H1 (cell line): ENCODE measurements around the gene JPH2. TPM values are rescaled to one million over a fixed set of nuclear protein-coding genes. Genes with fewer than 3 reads are reported as not detected.

Experiments used
- ASH2L ChIP-seq: fragments of 200-600, 300-600 bp; sonication (generic); IDR thresholded peaks from one replicate; pipeline ENCODE4 v1.7.1; 2017; ENCODE audit warnings: low read length
- GTF2F1 ChIP-seq: IDR thresholded peaks from 2 replicates; pipeline ENCODE4 v1.6.1; 2012; ENCODE audit warnings: low read depth, low read length, improper control_type of control experiment, borderline replicate concordance
- MAFK ChIP-seq: IDR thresholded peaks from 2 replicates; pipeline ENCODE4 v1.6.1; 2012; ENCODE audit warnings: low read depth, mild to moderate bottlenecking, improper control_type of control experiment, low read length
- RFX5 ChIP-seq: IDR thresholded peaks from 2 replicates; pipeline ENCODE4 v1.6.1; 2011; ENCODE audit warnings: low read depth, low read length, improper control_type of control experiment, borderline replicate concordance
- TBP ChIP-seq: IDR thresholded peaks from 2 replicates; pipeline ENCODE4 v1.6.1; 2011; ENCODE audit warnings: low read depth, low read length, improper control_type of control experiment
- TEAD4 ChIP-seq: IDR thresholded peaks from 2 replicates; pipeline ENCODE4 v1.6.1; 2012; ENCODE audit warnings: low read depth, low read length, inconsistent platforms, mixed read lengths
- YY1 ChIP-seq: IDR thresholded peaks from 2 replicates; pipeline ENCODE4 v1.6.1; 2011; ENCODE audit warnings: low read depth, mild to moderate bottlenecking, low read length
- polyA plus RNA-seq, 7 experiments: library from polyadenylated mRNA; depleted of rRNA in 3 of 7; stranded (reverse) in 5 of 7; unstranded in 2 of 7; fragments of >200 nt in 5 of 7; fragments of 200-250 nt in 2 of 7; gene quantifications; 1 replicate in 5 of 7; 2 replicates in 1 of 7; 4 replicates in 1 of 7; pipeline versions ENCODE4 v1.2.1 to v1.2.3, GENCODE V29; 2011 to 2013; ENCODE audit warnings: missing spikeins in 2 of 7, mixed read lengths in 2 of 7
- total RNA-seq: library from RNA; stranded (reverse); fragmentation: NEBNext Ultra II Directional; extraction: Animal tissue kit (Norgen Biotek cat#: 25700); gene quantifications from 2 replicates; pipeline ENCODE4 v1.2.1, GENCODE V29; 2021
- TF ChIP-seq, protein P1 (sequence below): fragments of 300-600 bp; sonication (generic); IDR thresholded peaks from 2 replicates; pipeline ENCODE4 v1.7.1; 2012; ENCODE audit warnings: low read length, moderate library complexity, mild to moderate bottlenecking, inconsistent platforms; ENCODE audit not compliant: insufficient replicate concordance
- TF ChIP-seq, protein P2 (sequence below): IDR thresholded peaks from 2 replicates; pipeline ENCODE4 v1.6.1; 2011; ENCODE audit warnings: low read length, improper control_type of control experiment
- TF ChIP-seq, protein P3 (sequence below): IDR thresholded peaks from 2 replicates; pipeline ENCODE4 v1.6.1; 2012; ENCODE audit warnings: low read length, inconsistent platforms

Gene JPH2
- total and polyA plus RNA-seq, 2 of the 8 experiments (the other 6 are each of a cell fraction or from before 2014, with no cell fraction given) = 0.59 to 1.3 TPM

DNA sequence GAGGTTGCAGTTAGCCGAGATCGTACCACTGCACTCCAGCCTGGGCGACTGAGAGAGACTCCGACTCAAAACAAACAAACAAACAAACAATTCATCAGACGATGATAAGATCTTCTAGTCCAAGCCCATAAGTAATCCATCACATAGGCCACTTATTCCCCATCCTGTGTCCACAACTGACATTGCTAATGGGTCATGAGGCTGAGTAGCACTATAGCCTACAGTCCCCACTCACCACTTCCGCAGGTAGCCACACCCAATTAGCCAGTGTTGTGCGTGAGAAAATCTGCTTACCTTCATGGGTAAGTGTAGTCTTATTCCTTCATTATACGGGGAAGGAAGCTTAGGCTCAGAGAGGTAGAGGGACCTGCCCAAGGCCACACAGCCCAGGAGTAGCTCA lies 13.1 kb downstream of the JPH2 start (continued):
- TF ChIP-seq, protein P1, sequence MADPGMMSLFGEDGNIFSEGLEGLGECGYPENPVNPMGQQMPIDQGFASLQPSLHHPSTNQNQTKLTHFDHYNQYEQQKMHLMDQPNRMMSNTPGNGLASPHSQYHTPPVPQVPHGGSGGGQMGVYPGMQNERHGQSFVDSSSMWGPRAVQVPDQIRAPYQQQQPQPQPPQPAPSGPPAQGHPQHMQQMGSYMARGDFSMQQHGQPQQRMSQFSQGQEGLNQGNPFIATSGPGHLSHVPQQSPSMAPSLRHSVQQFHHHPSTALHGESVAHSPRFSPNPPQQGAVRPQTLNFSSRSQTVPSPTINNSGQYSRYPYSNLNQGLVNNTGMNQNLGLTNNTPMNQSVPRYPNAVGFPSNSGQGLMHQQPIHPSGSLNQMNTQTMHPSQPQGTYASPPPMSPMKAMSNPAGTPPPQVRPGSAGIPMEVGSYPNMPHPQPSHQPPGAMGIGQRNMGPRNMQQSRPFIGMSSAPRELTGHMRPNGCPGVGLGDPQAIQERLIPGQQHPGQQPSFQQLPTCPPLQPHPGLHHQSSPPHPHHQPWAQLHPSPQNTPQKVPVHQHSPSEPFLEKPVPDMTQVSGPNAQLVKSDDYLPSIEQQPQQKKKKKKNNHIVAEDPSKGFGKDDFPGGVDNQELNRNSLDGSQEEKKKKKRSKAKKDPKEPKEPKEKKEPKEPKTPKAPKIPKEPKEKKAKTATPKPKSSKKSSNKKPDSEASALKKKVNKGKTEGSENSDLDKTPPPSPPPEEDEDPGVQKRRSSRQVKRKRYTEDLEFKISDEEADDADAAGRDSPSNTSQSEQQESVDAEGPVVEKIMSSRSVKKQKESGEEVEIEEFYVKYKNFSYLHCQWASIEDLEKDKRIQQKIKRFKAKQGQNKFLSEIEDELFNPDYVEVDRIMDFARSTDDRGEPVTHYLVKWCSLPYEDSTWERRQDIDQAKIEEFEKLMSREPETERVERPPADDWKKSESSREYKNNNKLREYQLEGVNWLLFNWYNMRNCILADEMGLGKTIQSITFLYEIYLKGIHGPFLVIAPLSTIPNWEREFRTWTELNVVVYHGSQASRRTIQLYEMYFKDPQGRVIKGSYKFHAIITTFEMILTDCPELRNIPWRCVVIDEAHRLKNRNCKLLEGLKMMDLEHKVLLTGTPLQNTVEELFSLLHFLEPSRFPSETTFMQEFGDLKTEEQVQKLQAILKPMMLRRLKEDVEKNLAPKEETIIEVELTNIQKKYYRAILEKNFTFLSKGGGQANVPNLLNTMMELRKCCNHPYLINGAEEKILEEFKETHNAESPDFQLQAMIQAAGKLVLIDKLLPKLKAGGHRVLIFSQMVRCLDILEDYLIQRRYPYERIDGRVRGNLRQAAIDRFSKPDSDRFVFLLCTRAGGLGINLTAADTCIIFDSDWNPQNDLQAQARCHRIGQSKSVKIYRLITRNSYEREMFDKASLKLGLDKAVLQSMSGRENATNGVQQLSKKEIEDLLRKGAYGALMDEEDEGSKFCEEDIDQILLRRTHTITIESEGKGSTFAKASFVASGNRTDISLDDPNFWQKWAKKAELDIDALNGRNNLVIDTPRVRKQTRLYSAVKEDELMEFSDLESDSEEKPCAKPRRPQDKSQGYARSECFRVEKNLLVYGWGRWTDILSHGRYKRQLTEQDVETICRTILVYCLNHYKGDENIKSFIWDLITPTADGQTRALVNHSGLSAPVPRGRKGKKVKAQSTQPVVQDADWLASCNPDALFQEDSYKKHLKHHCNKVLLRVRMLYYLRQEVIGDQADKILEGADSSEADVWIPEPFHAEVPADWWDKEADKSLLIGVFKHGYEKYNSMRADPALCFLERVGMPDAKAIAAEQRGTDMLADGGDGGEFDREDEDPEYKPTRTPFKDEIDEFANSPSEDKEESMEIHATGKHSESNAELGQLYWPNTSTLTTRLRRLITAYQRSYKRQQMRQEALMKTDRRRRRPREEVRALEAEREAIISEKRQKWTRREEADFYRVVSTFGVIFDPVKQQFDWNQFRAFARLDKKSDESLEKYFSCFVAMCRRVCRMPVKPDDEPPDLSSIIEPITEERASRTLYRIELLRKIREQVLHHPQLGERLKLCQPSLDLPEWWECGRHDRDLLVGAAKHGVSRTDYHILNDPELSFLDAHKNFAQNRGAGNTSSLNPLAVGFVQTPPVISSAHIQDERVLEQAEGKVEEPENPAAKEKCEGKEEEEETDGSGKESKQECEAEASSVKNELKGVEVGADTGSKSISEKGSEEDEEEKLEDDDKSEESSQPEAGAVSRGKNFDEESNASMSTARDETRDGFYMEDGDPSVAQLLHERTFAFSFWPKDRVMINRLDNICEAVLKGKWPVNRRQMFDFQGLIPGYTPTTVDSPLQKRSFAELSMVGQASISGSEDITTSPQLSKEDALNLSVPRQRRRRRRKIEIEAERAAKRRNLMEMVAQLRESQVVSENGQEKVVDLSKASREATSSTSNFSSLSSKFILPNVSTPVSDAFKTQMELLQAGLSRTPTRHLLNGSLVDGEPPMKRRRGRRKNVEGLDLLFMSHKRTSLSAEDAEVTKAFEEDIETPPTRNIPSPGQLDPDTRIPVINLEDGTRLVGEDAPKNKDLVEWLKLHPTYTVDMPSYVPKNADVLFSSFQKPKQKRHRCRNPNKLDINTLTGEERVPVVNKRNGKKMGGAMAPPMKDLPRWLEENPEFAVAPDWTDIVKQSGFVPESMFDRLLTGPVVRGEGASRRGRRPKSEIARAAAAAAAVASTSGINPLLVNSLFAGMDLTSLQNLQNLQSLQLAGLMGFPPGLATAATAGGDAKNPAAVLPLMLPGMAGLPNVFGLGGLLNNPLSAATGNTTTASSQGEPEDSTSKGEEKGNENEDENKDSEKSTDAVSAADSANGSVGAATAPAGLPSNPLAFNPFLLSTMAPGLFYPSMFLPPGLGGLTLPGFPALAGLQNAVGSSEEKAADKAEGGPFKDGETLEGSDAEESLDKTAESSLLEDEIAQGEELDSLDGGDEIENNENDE = no peak
- TF ChIP-seq RFX5 (no peak), TBP (no peak), TEAD4 (no peak), GTF2F1 (no peak), MAFK (no peak), YY1 (no peak), ASH2L (no peak)
- TF ChIP-seq, protein P2, sequence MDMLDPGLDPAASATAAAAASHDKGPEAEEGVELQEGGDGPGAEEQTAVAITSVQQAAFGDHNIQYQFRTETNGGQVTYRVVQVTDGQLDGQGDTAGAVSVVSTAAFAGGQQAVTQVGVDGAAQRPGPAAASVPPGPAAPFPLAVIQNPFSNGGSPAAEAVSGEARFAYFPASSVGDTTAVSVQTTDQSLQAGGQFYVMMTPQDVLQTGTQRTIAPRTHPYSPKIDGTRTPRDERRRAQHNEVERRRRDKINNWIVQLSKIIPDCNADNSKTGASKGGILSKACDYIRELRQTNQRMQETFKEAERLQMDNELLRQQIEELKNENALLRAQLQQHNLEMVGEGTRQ = no peak
- TF ChIP-seq, protein P3, sequence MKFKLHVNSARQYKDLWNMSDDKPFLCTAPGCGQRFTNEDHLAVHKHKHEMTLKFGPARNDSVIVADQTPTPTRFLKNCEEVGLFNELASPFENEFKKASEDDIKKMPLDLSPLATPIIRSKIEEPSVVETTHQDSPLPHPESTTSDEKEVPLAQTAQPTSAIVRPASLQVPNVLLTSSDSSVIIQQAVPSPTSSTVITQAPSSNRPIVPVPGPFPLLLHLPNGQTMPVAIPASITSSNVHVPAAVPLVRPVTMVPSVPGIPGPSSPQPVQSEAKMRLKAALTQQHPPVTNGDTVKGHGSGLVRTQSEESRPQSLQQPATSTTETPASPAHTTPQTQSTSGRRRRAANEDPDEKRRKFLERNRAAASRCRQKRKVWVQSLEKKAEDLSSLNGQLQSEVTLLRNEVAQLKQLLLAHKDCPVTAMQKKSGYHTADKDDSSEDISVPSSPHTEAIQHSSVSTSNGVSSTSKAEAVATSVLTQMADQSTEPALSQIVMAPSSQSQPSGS = no peak
